ENCODE data around the gene INA.

DNA sequence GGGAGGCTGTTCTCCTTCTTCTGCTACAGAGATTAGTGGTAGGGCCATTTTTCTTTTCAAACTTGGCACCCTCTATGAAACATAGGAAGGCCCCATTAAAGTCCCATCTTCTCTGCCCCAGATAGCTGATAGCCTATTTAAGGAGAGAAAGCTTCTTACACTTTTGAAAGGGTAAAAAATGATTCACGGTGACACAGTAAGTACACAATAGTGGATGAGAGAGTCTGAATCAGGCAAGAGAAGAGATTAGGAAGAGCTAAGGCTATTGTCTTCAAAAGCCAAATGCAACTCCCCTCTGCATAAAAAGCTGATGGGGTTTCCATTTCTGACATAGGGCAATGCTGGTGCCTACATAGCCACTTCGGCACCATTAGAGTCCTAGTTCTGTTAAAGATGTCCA, 3.6 kb downstream of the INA start:
- TF ChIP-seq, protein P1, sequence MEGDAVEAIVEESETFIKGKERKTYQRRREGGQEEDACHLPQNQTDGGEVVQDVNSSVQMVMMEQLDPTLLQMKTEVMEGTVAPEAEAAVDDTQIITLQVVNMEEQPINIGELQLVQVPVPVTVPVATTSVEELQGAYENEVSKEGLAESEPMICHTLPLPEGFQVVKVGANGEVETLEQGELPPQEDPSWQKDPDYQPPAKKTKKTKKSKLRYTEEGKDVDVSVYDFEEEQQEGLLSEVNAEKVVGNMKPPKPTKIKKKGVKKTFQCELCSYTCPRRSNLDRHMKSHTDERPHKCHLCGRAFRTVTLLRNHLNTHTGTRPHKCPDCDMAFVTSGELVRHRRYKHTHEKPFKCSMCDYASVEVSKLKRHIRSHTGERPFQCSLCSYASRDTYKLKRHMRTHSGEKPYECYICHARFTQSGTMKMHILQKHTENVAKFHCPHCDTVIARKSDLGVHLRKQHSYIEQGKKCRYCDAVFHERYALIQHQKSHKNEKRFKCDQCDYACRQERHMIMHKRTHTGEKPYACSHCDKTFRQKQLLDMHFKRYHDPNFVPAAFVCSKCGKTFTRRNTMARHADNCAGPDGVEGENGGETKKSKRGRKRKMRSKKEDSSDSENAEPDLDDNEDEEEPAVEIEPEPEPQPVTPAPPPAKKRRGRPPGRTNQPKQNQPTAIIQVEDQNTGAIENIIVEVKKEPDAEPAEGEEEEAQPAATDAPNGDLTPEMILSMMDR (IDR thresholded peaks at IDR 0.05; ENCODE audit: low read length): no peak
- no peak for TF ChIP-seq EZH2 (IDR thresholded peaks at IDR 0.05; ENCODE audit: borderline replicate concordance, low read length)
